K562 (cell line): ENCODE measurements around the gene COL9A3. TPM values are rescaled to one million over a fixed set of nuclear protein-coding genes. Genes with fewer than 3 reads are reported as not detected.
A peak's percentile ranks its signal among the peaks of the same experiment; 100 is the strongest.

Source experiments
- BHLHE40 ChIP-seq: IDR thresholded peaks from 2 replicates; pipeline ENCODE4 v1.6.1; 2011; ENCODE audit warnings: low read length, improper control_type of control experiment
- CREB1 ChIP-seq, 2 experiments: sonication (generic) in 1 of 2; formaldehyde crosslinking in 1 of 2; IDR thresholded peaks; 2 replicates each; pipeline versions ENCODE4 v1.6.1 to v1.8.0; 2012 to 2022; ENCODE audit warnings: inconsistent platforms in 1 of 2, mild to moderate bottlenecking in 1 of 2, missing genetic modification reagents in 1 of 2, moderate library complexity in 1 of 2
- CREM ChIP-seq: IDR thresholded peaks from 2 replicates; pipeline ENCODE4 v1.6.1; 2014; ENCODE audit warnings: antibody characterized with exemption, low read depth
- E2F3 ChIP-seq: fragments of 250-450 bp; sonication (Bioruptor Pico); IDR thresholded peaks from 2 replicates; pipeline ENCODE4 v1.4.0; 2020; ENCODE audit warnings: mild to moderate bottlenecking
- HMG20B ChIP-seq: fragments of 250-450 bp; sonication (Bioruptor Pico); IDR thresholded peaks from 2 replicates; pipeline ENCODE4 v1.5.0; 2021; ENCODE audit warnings: mild to moderate bottlenecking
- HMGN3 ChIP-seq: IDR thresholded peaks from 2 replicates; pipeline ENCODE4 v1.6.1; 2011; ENCODE audit warnings: borderline replicate concordance, low read depth, mild to moderate bottlenecking, mixed read lengths, low read length; ENCODE audit not compliant: insufficient read length; ENCODE audit errors: extremely low read depth
- KDM2B ChIP-seq: fragments of 250-450 bp; sonication (Bioruptor Pico); IDR thresholded peaks from 2 replicates; pipeline ENCODE4 v1.8.0; 2021; ENCODE audit warnings: mild to moderate bottlenecking, moderate library complexity
- MEF2A ChIP-seq: IDR thresholded peaks from 2 replicates; pipeline ENCODE4 v1.6.1; 2011; ENCODE audit warnings: low read depth, mild to moderate bottlenecking, low read length, moderate library complexity; ENCODE audit not compliant: control insufficient read depth
- NFYB ChIP-seq: IDR thresholded peaks from 2 replicates; pipeline ENCODE4 v1.6.1; 2011; ENCODE audit warnings: mild to moderate bottlenecking, moderate library complexity; ENCODE audit not compliant: insufficient read length; ENCODE audit errors: extremely low read depth
- POLR2G ChIP-seq: fragments of 200-400 bp; formaldehyde crosslinking; IDR thresholded peaks from 2 replicates; pipeline ENCODE4 v1.6.1; 2017; ENCODE audit warnings: low read depth, mild to moderate bottlenecking, antibody characterized with exemption, low read length, moderate library complexity
- POU5F1 ChIP-seq: fragments of 150-350 bp; IDR thresholded peaks from 2 replicates; pipeline ENCODE4 v1.6.1; 2014; ENCODE audit warnings: borderline replicate concordance, low read length, low read depth, mild to moderate bottlenecking; ENCODE audit not compliant: partially characterized antibody
- RFX5 ChIP-seq: IDR thresholded peaks from 2 replicates; pipeline ENCODE4 v1.6.1; 2011; ENCODE audit warnings: low read depth, mild to moderate bottlenecking, improper control_type of control experiment, low read length
- SIN3A ChIP-seq, 2 experiments: fragments of 150-350 bp in 1 of 2; IDR thresholded peaks; 2 replicates each; pipeline ENCODE4 v1.6.1; 2011 to 2016; ENCODE audit warnings: borderline replicate concordance in 2 of 2, low read depth in 2 of 2, low read length in 2 of 2, mild to moderate bottlenecking in 2 of 2, moderate library complexity in 2 of 2; ENCODE audit not compliant: control insufficient read depth in 1 of 2
- SMAD1 ChIP-seq: fragments of 150-350 bp; IDR thresholded peaks from 2 replicates; pipeline ENCODE4 v1.6.1; 2014; ENCODE audit warnings: low read length, low read depth; ENCODE audit not compliant: partially characterized antibody
- SMAD4 ChIP-seq: fragments of 250-450 bp; sonication (Bioruptor Pico); conservative IDR thresholded peaks from 2 replicates; pipeline ENCODE4 v1.8.0; 2021; ENCODE audit warnings: inconsistent platforms, mild to moderate bottlenecking, moderate library complexity
- TAF1 ChIP-seq: IDR thresholded peaks from 2 replicates; pipeline ENCODE4 v1.6.1; 2011; ENCODE audit warnings: mild to moderate bottlenecking, low read length, moderate library complexity; ENCODE audit not compliant: insufficient read depth, control insufficient read depth, severe bottlenecking; ENCODE audit errors: extremely low read depth
- polyA plus RNA-seq, 8 experiments: library from polyadenylated mRNA; depleted of rRNA in 4 of 8; stranded (reverse) in 5 of 8; unstranded in 3 of 8; fragments of >200 nt; fragmentation: Nextera tagmentation in 2 of 8; fragmentation: Illumina TruSeq in 1 of 8; extraction: Ambion mirVana in 2 of 8; extraction: Trizol in 1 of 8; gene quantifications; 2 replicates each; pipeline versions ENCODE4 v1.2.1 to v1.2.3, GENCODE V29; 2011 to 2014; ENCODE audit warnings: inconsistent platforms in 1 of 8, missing spikeins in 1 of 8
- total RNA-seq, 7 experiments: library from RNA; depleted of rRNA in 6 of 7; stranded (reverse); fragments of >200 nt in 6 of 7; fragmentation: Illumina TruSeq in 2 of 7; extraction: Trizol in 2 of 7; gene quantifications; 2 replicates each; pipeline versions ENCODE4 v1.2.1 to v1.2.3, GENCODE V29; 2011 to 2021; ENCODE audit warnings: low replicate concordance in 1 of 7
- TF ChIP-seq, protein P1 (sequence below), 2 experiments: IDR thresholded peaks; 2 replicates each; pipeline ENCODE4 v1.6.1; 2012; ENCODE audit warnings: improper control_type of control experiment in 2 of 2, low read depth in 2 of 2, low read length in 2 of 2, borderline replicate concordance in 1 of 2
- TF ChIP-seq, protein P2 (sequence below): fragments of 250-450 bp; sonication (Bioruptor Pico); IDR thresholded peaks from 2 replicates; pipeline ENCODE4 v1.8.0; 2022; ENCODE audit warnings: moderate library complexity, mild to moderate bottlenecking, inconsistent platforms

COL9A3 gene
- total and polyA plus RNA-seq, 9 of the 15 experiments (the other 6 are each of a cell fraction or from before 2014, with no cell fraction given), result 0.14 to 3.6 (median 0.88) TPM; not detected in 1

DNA sequence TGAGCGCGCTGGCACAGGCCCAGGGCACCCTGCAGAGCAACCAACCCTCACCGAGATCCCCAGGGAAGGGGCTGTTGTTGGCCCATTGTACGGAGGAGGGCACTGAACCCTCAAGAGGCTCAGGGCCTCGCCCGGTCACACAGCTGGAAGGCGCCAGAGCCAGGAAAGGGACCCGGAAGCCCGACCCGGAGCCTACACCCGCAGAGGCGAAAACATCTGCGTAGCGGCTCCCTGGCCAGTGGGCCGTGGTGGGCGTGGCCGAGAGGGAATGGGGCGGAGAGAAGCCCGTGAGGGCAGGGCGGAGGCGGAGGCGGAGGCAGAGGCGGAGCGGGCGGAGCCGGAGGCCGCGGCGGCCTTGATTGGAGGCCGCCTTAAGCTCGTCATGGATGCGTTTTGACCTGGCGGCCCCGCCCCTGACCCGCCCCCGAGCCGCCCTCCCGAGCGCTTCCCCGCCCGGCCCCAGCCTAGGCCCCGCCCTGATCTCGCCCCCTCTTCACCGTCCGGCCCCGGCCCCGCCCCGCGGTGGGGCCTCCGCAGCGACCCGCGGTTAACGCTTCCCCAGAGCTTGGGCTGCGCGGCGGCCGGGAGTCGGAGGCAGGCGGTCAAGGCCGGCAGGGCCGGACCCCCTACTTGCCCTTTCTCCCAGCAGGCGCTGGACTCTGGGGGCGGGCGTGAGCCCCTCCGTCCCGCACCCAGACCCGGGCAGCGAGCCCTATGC lies 22.7 kb upstream of the COL9A3 start (continued):
- TF ChIP-seq SMAD4 (CRISPR knock-in tag) (peak; percentile 23; the same call in 1 of the 2 replicates), HMG20B (no peak), SMAD1 (no peak), CREB1 (IDR thresholded peaks at IDR 0.05) (peak; percentile 62), CREB1 (CRISPR knock-in tag; IDR thresholded peaks at IDR 0.05) (no peak), E2F3 (CRISPR knock-in tag) (no peak; the same call in 1 of the 2 replicates), TAF1 (peak; percentile 87), POU5F1 (no peak), POLR2G (peak; percentile 91), HMGN3 (peak; percentile 82), BHLHE40 (peak; percentile 32; the same call in 1 of the 2 replicates), CREM (peak; percentile 71), MEF2A (no peak), NFYB (peak; percentile 34), KDM2B (peak; percentile 90), SIN3A (IDR thresholded peaks at IDR 0.05; ENCODE audit: borderline replicate concordance in 2 of 2, control insufficient read depth in 1 of 2, low read depth in 2 of 2, low read length in 2 of 2) (peak in 1 of 2 experiments; percentile 22; a peak in 1 of 4 replicates), RFX5 (no peak)
- TF ChIP-seq, protein P1, sequence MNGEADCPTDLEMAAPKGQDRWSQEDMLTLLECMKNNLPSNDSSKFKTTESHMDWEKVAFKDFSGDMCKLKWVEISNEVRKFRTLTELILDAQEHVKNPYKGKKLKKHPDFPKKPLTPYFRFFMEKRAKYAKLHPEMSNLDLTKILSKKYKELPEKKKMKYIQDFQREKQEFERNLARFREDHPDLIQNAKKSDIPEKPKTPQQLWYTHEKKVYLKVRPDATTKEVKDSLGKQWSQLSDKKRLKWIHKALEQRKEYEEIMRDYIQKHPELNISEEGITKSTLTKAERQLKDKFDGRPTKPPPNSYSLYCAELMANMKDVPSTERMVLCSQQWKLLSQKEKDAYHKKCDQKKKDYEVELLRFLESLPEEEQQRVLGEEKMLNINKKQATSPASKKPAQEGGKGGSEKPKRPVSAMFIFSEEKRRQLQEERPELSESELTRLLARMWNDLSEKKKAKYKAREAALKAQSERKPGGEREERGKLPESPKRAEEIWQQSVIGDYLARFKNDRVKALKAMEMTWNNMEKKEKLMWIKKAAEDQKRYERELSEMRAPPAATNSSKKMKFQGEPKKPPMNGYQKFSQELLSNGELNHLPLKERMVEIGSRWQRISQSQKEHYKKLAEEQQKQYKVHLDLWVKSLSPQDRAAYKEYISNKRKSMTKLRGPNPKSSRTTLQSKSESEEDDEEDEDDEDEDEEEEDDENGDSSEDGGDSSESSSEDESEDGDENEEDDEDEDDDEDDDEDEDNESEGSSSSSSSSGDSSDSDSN (IDR thresholded peaks at IDR 0.05; ENCODE audit: borderline replicate concordance in 1 of 2, low read depth in 2 of 2, low read length in 2 of 2), result peak; percentile 45 to 57; a peak in 1 of 4 replicates
- TF ChIP-seq, protein P2, sequence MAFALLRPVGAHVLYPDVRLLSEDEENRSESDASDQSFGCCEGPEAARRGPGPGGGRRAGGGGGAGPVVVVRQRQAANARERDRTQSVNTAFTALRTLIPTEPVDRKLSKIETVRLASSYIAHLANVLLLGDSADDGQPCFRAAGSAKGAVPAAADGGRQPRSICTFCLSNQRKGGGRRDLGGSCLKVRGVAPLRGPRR (CRISPR knock-in tag), result peak; percentile 59; the same call in 1 of the 2 replicates
